K562 (cell line): ENCODE results near the gene PTRH1. TPM values are rescaled to one million over a fixed set of nuclear protein-coding genes. Genes with fewer than 3 reads are reported as not detected.

Experiments
- ATAC-seq: fragments of 200-7000 bp; cut with Tn5 transposase; 3 replicates; pipeline ENCODE4 v1.9.1; 2020; ENCODE audit warnings: moderate library complexity
- BruUV-seq: library from RNA; stranded (reverse); fragments of 400-500 nt; replicated peaks from 2 replicates; lab custom pipeline; 2021; lab: Mats Ljungman, UMichigan
- CTCF ChIA-PET: fragments of 300-600 bp; formaldehyde crosslinking; extraction: SDS; loops from one replicate; lab custom pipeline; 2021; ENCODE audit warnings: low intra/inter-chr PET ratio; lab: Yijun Ruan, JAX
- POLR2A ChIA-PET: fragments of 300-600, 350-650 bp; sonication (Branson Sonifier 250); formaldehyde crosslinking; extraction: SDS; loops from one replicate; lab custom pipeline; 2021; ENCODE audit warnings: antibody characterized with exemption, inconsistent platforms; lab: Yijun Ruan, JAX
- DNase-seq, 4 experiments: peaks; one replicate each; pipeline versions ENCODE4 v3.0.0 to v3.0.0-alpha.2; 2011 to 2018; ENCODE audit warnings: low spot score in 3 of 4, mixed read lengths in 3 of 4; ENCODE audit errors: extremely low read depth in 1 of 4
- FAIRE-seq: peaks from 2 replicates; lab custom pipeline; 2011; peaks lifted over from hg19 to GRCh38; lab: Jason Lieb, UNC
- H2AFZ ChIP-seq: 2 replicates; pipeline ENCODE4 v1.6.0; 2011; ENCODE audit warnings: low read depth, low read length, control low read depth, inconsistent platforms
- H3K27ac ChIP-seq: fragments of 200-600 bp; 3 replicates; pipeline ENCODE4 v1.8.0; 2011; ENCODE audit warnings: low read depth, mild to moderate bottlenecking, control low read depth, inconsistent platforms, low read length, moderate library complexity, mixed read lengths; ENCODE audit errors: extremely low read depth
- H3K27me3 ChIP-seq, 2 experiments: fragments of 300-600 bp in 1 of 2; 2 replicates in 1 of 2; 3 replicates in 1 of 2; pipeline versions ENCODE4 v1.6.0 to v1.8.0; 2011; ENCODE audit warnings: inconsistent platforms in 2 of 2, low read length in 2 of 2, mild to moderate bottlenecking in 1 of 2, mixed read lengths in 1 of 2, moderate library complexity in 1 of 2; ENCODE audit not compliant: control insufficient read depth in 2 of 2, insufficient read depth in 2 of 2
- H3K36me3 ChIP-seq: fragments of 300-600 bp; 3 replicates; pipeline ENCODE4 v1.8.0; 2011; ENCODE audit warnings: mild to moderate bottlenecking, low read length, inconsistent platforms; ENCODE audit not compliant: control insufficient read depth, insufficient read depth
- H3K4me1 ChIP-seq, 2 experiments: fragments of 200-600 bp in 1 of 2; replicated peaks in 1 of 2; 2 replicates in 1 of 2; 3 replicates in 1 of 2; pipeline versions ENCODE4 v1.5.1 to v1.8.0; 2011; ENCODE audit warnings: inconsistent platforms in 2 of 2, low read length in 2 of 2, mild to moderate bottlenecking in 1 of 2, mixed read lengths in 1 of 2, moderate library complexity in 1 of 2; ENCODE audit not compliant: control insufficient read depth in 2 of 2, insufficient read depth in 2 of 2
- H3K4me2 ChIP-seq: 2 replicates; pipeline ENCODE4 v1.6.1; 2011; ENCODE audit warnings: low read length, control low read depth, inconsistent platforms, mixed read lengths; ENCODE audit not compliant: insufficient read depth
- H3K4me3 ChIP-seq: fragments of 200-600 bp; sonication (generic), shearing (Covaris generic); 2 replicates; pipeline ENCODE4 v1.5.1; 2016; ENCODE audit warnings: control low read depth, inconsistent platforms
- H3K79me2 ChIP-seq: fragments of 200-600 bp; 3 replicates; pipeline ENCODE4 v1.8.0; 2011; ENCODE audit warnings: low read length, inconsistent platforms; ENCODE audit not compliant: control insufficient read depth, insufficient read depth
- H3K9ac ChIP-seq, 2 experiments: 2 replicates each; pipeline versions ENCODE4 v1.6.0 to v1.6.1; 2011; ENCODE audit warnings: low read depth in 2 of 2, low read length in 2 of 2, control low read depth in 1 of 2, inconsistent platforms in 1 of 2, mild to moderate bottlenecking in 1 of 2, mixed read lengths in 1 of 2; ENCODE audit not compliant: insufficient read depth in 1 of 2
- H3K9me1 ChIP-seq: one replicate; pipeline ENCODE4 v1.6.0; 2011; ENCODE audit warnings: inconsistent platforms, mild to moderate bottlenecking, low read length, moderate library complexity; ENCODE audit not compliant: control insufficient read depth, insufficient read depth
- H3K9me3 ChIP-seq: replicated peaks from 2 replicates; pipeline ENCODE4 v1.5.1; 2011; ENCODE audit warnings: low read depth, low read length, inconsistent platforms; ENCODE audit not compliant: control insufficient read depth, insufficient read depth
- H4K20me1 ChIP-seq: replicated peaks from 2 replicates; pipeline ENCODE4 v1.6.1; 2011; ENCODE audit warnings: low read length, inconsistent platforms, mixed read lengths; ENCODE audit not compliant: control insufficient read depth, insufficient read depth
- DMBX1 ChIP-seq: fragments of 250-450 bp; sonication (Bioruptor Pico); IDR thresholded peaks from 2 replicates; pipeline ENCODE4 v1.8.0; 2022; ENCODE audit warnings: inconsistent platforms, mild to moderate bottlenecking, moderate library complexity, borderline replicate concordance
- GATAD2A ChIP-seq: fragments of 450-650 bp; IDR thresholded peaks from 2 replicates; pipeline ENCODE4 v1.6.1; 2017
- HNRNPK ChIP-seq: fragments of 200-400 bp; formaldehyde crosslinking; IDR thresholded peaks from one replicate; pipeline ENCODE4 v1.6.1; 2018; ENCODE audit warnings: mild to moderate bottlenecking, low read depth, low read length; ENCODE audit not compliant: poor library complexity, severe bottlenecking
- KLF13 ChIP-seq: fragments of 450-650 bp; IDR thresholded peaks from 2 replicates; pipeline ENCODE4 v1.6.1; 2016; ENCODE audit warnings: missing genetic modification characterization, low read depth, mild to moderate bottlenecking, missing compliant biosample characterization, moderate library complexity, borderline replicate concordance
- WGBS: fragments of 100-300 bp; shearing (Covaris generic); methylation state at CpG from one replicate; pipeline ENCODE4 v1.1.6; 2016; ENCODE audit warnings: low coverage, mixed read lengths; ENCODE audit not compliant: insufficient coverage; ENCODE audit errors: missing lambda C conversion rate; 5-methylcytosine and 5-hydroxymethylcytosine counted together
- in situ Hi-C: fragments of 300-500 bp; cut with MboI; formaldehyde crosslinking; loops from 4 replicates; pipeline ENCODE4 v1.15.0; 2018; ENCODE audit warnings: inconsistent platforms, mixed read lengths
- intact Hi-C: fragments of 100-400 bp; cut with micrococcal nuclease; formaldehyde crosslinking; loops from 2 replicates; pipeline ENCODE4 v1.14.2; 2022
- polyA plus RNA-seq, 8 experiments: library from polyadenylated mRNA; depleted of rRNA in 4 of 8; stranded (reverse) in 5 of 8; unstranded in 3 of 8; fragments of >200 nt; fragmentation: Nextera tagmentation in 2 of 8; fragmentation: Illumina TruSeq in 1 of 8; extraction: Ambion mirVana in 2 of 8; extraction: Trizol in 1 of 8; gene quantifications; 2 replicates each; pipeline versions ENCODE4 v1.2.1 to v1.2.3, GENCODE V29; 2011 to 2014; ENCODE audit warnings: inconsistent platforms in 1 of 8, missing spikeins in 1 of 8
- total RNA-seq, 7 experiments: library from RNA; depleted of rRNA in 6 of 7; stranded (reverse); fragments of >200 nt in 6 of 7; fragmentation: Illumina TruSeq in 2 of 7; extraction: Trizol in 2 of 7; gene quantifications; 2 replicates each; pipeline versions ENCODE4 v1.2.1 to v1.2.3, GENCODE V29; 2011 to 2021; ENCODE audit warnings: low replicate concordance in 1 of 7
- TF ChIP-seq, protein P1 (sequence below): fragments of 250-450 bp; sonication (Bioruptor Pico); IDR thresholded peaks from 2 replicates; pipeline ENCODE4 v1.8.0; 2021; ENCODE audit warnings: mild to moderate bottlenecking, moderate library complexity
- TF ChIP-seq, protein P2 (sequence below): sonication (generic); formaldehyde crosslinking; IDR thresholded peaks from 2 replicates; pipeline ENCODE4 v1.8.0; 2022; ENCODE audit warnings: mild to moderate bottlenecking, missing genetic modification reagents
- TF ChIP-seq, protein P3 (sequence below): sonication (generic); formaldehyde crosslinking; IDR thresholded peaks from 2 replicates; pipeline ENCODE4 v1.8.1; 2023; ENCODE audit warnings: missing genetic modification reagents, mild to moderate bottlenecking, borderline replicate concordance
- TF ChIP-seq, protein P4 (sequence below): fragments of 450-650 bp; IDR thresholded peaks from 2 replicates; pipeline ENCODE4 v1.6.1; 2016; ENCODE audit warnings: mild to moderate bottlenecking

Gene PTRH1
- total and polyA plus RNA-seq, 9 of the 15 experiments (the other 6 are each of a cell fraction or from before 2014, with no cell fraction given), result 0.63 to 43.1 (median 5.7) TPM

DNA sequence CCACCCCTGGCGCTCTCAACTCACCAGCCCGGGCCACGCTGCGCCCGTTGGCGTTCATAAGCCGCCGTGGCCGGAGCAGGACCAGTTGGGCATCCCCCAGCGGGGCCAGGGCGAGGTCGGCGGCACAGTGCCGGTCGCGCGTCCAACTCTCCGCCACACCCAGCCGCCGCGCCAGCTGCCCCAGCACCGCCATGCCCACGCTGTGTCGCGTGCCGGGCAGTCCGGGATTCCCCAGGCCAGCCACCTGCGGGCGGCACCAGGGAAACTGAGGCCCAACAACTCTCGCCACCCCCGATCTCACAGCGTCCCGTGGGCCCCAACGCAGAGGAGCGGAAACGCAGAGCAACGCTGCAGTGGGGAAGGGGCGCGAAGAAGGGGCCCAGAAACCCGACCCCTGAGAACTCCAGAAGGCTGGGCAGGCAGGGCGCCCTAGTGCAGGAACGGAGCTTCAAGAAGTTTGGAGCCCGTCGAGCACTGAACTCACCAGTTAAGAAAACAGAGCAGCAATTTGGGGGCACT is 453 bp downstream of the PTRH1 start (continued):
- TF ChIP-seq, protein P1, sequence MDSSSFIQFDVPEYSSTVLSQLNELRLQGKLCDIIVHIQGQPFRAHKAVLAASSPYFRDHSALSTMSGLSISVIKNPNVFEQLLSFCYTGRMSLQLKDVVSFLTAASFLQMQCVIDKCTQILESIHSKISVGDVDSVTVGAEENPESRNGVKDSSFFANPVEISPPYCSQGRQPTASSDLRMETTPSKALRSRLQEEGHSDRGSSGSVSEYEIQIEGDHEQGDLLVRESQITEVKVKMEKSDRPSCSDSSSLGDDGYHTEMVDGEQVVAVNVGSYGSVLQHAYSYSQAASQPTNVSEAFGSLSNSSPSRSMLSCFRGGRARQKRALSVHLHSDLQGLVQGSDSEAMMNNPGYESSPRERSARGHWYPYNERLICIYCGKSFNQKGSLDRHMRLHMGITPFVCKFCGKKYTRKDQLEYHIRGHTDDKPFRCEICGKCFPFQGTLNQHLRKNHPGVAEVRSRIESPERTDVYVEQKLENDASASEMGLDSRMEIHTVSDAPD (CRISPR knock-in tag), result no peak
- TF ChIP-seq DMBX1 (no peak), HNRNPK (no peak)

DNA sequence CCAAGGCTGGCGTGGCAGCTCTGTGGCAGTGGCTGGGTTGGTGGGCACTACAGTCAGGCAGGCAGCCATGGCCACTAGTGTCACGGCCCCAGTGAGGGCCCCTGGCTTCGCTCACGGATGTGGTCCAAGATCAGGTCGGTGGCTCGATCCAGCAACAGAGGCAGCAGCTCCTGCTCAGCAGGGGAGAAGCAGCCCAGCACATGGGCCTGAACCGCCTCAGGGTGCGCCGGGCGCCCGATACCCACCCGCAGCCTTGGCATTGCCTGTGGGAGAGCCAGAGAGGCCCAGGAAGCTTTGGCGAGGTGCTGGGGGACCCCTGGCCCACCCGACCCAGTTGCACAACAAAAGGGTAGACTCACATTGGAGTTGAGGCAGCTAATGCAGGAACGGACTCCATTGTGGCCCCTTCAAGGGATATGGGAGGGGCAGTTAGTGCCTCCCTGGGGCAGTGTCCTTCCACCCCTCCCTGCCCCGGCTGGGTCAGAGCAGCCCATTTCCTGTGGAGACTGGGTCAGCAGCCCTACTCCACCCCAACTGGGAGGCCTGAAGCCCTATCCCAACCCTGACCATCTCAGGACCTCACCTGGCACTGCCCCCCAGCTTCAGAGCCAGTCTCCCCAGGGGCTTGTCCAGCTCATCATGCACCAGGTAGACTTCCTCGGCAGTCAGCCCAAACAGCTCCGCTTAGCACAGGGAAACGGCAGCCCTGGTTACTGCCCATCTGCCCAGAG is 1.3 kb downstream of the PTRH1 start:
- peaks cover 4% of the 10 kb centered on the region for H3K9me1 ChIP-seq
- FAIRE-seq (no peak), DNase-seq (no peak), ATAC-seq (no peak)
- H3K36me3 ChIP-seq, result no peaks in the 10 kb centered on the region
- ChIA-PET CTCF (no interaction called here), POLR2A (interaction anchor here (0.6 to 0.8 kb wide), 2 partner anchors 30 to 1104 kb away, joined by 3 read pairs; no protein-coding TSS in a partner anchor)
- H2AFZ ChIP-seq, result no peak overlapping the region
- BruUV-seq, result no TSS peak
- H4K20me1 ChIP-seq, result peaks cover 3% of the 10 kb centered on the region; the same call in 1 of the 2 replicates
- 79% methylated on average over 15 of the region's 19 CpGs for WGBS
- peak overlapping the region; percentile 16; the same call in 1 of the 2 replicates for H3K4me3 ChIP-seq
- H3K9me3 ChIP-seq, result no peaks in the 10 kb centered on the region
- H3K27ac ChIP-seq, result no peak overlapping the region
- H3K9ac ChIP-seq, result peak overlapping the region in 1 of 2 experiments; percentile 98; a peak in 2 of 4 replicates
- 0 out of 3 replicates have a peak, but pooled peaks cover 3% of the 10 kb centered on the region for H3K79me2 ChIP-seq
- intact Hi-C loops (no loop called here), in situ Hi-C loops (no loop called here)
- 0 out of 2 replicates have a peak overlapping the region, but pooled peaks have one; percentile 33 for H3K4me2 ChIP-seq
- peaks cover 4 to 53% of the 10 kb centered on the region in 2 experiments; a peak in 4 of 5 replicates for H3K4me1 ChIP-seq
- H3K27me3 ChIP-seq, result no peaks in the 10 kb centered on the region
- TF ChIP-seq, protein P2, sequence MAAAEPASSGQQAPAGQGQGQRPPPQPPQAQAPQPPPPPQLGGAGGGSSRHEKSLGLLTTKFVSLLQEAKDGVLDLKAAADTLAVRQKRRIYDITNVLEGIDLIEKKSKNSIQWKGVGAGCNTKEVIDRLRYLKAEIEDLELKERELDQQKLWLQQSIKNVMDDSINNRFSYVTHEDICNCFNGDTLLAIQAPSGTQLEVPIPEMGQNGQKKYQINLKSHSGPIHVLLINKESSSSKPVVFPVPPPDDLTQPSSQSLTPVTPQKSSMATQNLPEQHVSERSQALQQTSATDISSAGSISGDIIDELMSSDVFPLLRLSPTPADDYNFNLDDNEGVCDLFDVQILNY (CRISPR knock-in tag), result 0 out of 2 replicates have a peak, but pooled peaks have one; percentile 43
- no peak for TF ChIP-seq GATAD2A
- TF ChIP-seq, protein P3, sequence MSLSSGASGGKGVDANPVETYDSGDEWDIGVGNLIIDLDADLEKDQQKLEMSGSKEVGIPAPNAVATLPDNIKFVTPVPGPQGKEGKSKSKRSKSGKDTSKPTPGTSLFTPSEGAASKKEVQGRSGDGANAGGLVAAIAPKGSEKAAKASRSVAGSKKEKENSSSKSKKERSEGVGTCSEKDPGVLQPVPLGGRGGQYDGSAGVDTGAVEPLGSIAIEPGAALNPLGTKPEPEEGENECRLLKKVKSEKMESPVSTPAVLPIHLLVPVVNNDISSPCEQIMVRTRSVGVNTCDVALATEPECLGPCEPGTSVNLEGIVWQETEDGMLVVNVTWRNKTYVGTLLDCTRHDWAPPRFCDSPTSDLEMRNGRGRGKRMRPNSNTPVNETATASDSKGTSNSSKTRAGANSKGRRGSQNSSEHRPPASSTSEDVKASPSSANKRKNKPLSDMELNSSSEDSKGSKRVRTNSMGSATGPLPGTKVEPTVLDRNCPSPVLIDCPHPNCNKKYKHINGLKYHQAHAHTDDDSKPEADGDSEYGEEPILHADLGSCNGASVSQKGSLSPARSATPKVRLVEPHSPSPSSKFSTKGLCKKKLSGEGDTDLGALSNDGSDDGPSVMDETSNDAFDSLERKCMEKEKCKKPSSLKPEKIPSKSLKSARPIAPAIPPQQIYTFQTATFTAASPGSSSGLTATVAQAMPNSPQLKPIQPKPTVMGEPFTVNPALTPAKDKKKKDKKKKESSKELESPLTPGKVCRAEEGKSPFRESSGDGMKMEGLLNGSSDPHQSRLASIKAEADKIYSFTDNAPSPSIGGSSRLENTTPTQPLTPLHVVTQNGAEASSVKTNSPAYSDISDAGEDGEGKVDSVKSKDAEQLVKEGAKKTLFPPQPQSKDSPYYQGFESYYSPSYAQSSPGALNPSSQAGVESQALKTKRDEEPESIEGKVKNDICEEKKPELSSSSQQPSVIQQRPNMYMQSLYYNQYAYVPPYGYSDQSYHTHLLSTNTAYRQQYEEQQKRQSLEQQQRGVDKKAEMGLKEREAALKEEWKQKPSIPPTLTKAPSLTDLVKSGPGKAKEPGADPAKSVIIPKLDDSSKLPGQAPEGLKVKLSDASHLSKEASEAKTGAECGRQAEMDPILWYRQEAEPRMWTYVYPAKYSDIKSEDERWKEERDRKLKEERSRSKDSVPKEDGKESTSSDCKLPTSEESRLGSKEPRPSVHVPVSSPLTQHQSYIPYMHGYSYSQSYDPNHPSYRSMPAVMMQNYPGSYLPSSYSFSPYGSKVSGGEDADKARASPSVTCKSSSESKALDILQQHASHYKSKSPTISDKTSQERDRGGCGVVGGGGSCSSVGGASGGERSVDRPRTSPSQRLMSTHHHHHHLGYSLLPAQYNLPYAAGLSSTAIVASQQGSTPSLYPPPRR (CRISPR knock-in tag), result peak; percentile 56; the same call in 1 of the 2 replicates
- TF ChIP-seq, protein P4, sequence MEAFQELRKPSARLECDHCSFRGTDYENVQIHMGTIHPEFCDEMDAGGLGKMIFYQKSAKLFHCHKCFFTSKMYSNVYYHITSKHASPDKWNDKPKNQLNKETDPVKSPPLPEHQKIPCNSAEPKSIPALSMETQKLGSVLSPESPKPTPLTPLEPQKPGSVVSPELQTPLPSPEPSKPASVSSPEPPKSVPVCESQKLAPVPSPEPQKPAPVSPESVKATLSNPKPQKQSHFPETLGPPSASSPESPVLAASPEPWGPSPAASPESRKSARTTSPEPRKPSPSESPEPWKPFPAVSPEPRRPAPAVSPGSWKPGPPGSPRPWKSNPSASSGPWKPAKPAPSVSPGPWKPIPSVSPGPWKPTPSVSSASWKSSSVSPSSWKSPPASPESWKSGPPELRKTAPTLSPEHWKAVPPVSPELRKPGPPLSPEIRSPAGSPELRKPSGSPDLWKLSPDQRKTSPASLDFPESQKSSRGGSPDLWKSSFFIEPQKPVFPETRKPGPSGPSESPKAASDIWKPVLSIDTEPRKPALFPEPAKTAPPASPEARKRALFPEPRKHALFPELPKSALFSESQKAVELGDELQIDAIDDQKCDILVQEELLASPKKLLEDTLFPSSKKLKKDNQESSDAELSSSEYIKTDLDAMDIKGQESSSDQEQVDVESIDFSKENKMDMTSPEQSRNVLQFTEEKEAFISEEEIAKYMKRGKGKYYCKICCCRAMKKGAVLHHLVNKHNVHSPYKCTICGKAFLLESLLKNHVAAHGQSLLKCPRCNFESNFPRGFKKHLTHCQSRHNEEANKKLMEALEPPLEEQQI, result no peak
- no peak for TF ChIP-seq KLF13
